ENCODE results near the gene SLC2A9. TPM values are rescaled to one million over a fixed set of nuclear protein-coding genes. Genes with fewer than 3 reads are reported as not detected.

The SLC2A9 gene
- total and polyA plus RNA-seq, 2 donors (not counting 3 experiments of a cell fraction or from before 2014, with no cell fraction given) = 1.6 to 1.8 TPM

DNA sequence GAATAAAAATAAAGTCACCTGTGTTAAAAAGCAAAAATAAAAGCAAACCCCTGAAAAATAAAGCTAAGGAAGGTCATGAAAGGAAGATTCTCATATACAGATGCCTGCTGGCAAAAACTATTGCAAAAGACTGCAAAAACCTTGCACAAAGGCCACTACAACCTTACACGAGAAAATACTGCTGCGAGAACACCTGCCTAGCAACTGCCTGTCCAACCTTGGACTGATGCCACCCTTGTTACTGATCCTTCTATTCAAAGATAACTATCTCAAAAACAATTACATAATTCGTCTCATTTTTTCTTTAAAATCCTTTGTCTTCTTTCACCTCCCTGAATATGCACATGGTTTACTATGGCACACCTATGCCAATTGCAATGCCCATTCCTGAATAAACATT, 49.6 kb downstream of the SLC2A9 start:
- DNase-seq (ENCODE audit: low read depth, low spot score) = no peak
- no peak overlapping the region for H2AFZ ChIP-seq (ENCODE audit: low read depth, low read length)
- H3K79me2 ChIP-seq (ENCODE audit: control insufficient read depth, insufficient read depth, low read length) = no peaks in the 10 kb centered on the region
- no peaks in the 10 kb centered on the region for H3K9me1 ChIP-seq (replicated peaks; ENCODE audit: control insufficient read depth, extremely low read depth, insufficient read depth, low read length)
- no peaks in the 10 kb centered on the region for H3K4me1 ChIP-seq (ENCODE audit: control insufficient read depth, extremely low read depth, insufficient read depth, low read length)
- H4K20me1 ChIP-seq (replicated peaks; ENCODE audit: control insufficient read depth, extremely low read depth, insufficient read depth, low read length) = no peaks in the 10 kb centered on the region
- CTCF ChIA-PET = interaction anchor here (2.2 kb wide), 1 partner anchor 44 kb away, joined by 4 read pairs; no protein-coding TSS in a partner anchor
- H3K4me3 ChIP-seq (replicated peaks in 1 of 3; ENCODE audit: insufficient read depth in 1 of 3, low read depth in 1 of 3, low read length in 3 of 3) = no peak overlapping the region
- POLR2A ChIA-PET = no interaction called here
- H3K27me3 ChIP-seq (ENCODE audit: control insufficient read depth in 2 of 2, insufficient read depth in 2 of 2, low read length in 2 of 2) = no peaks in the 10 kb centered on the region
- H3K36me3 ChIP-seq (ENCODE audit: control insufficient read depth in 2 of 2, extremely low read depth in 1 of 2, insufficient read depth in 2 of 2, low read length in 2 of 2) = no peaks in the 10 kb centered on the region
- dilution Hi-C loops (cut with MboI; ENCODE audit: extremely low pct_ligation_motif_present, low sequenced_read_pairs) (no loop called here), intact Hi-C loops (cut with micrococcal nuclease) (no loop called here)
- no peak for FAIRE-seq
- BruUV-seq (replicated peaks) = no TSS peak
- TF ChIP-seq POLR2AphosphoS5 (IDR thresholded peaks at IDR 0.05; ENCODE audit: insufficient read depth, low read depth, low read length) = no peak
- TF ChIP-seq, protein P1, sequence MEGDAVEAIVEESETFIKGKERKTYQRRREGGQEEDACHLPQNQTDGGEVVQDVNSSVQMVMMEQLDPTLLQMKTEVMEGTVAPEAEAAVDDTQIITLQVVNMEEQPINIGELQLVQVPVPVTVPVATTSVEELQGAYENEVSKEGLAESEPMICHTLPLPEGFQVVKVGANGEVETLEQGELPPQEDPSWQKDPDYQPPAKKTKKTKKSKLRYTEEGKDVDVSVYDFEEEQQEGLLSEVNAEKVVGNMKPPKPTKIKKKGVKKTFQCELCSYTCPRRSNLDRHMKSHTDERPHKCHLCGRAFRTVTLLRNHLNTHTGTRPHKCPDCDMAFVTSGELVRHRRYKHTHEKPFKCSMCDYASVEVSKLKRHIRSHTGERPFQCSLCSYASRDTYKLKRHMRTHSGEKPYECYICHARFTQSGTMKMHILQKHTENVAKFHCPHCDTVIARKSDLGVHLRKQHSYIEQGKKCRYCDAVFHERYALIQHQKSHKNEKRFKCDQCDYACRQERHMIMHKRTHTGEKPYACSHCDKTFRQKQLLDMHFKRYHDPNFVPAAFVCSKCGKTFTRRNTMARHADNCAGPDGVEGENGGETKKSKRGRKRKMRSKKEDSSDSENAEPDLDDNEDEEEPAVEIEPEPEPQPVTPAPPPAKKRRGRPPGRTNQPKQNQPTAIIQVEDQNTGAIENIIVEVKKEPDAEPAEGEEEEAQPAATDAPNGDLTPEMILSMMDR (IDR thresholded peaks at IDR 0.05; ENCODE audit: extremely low read depth in 1 of 2, insufficient read depth in 1 of 2, low read depth in 1 of 2, low read length in 2 of 2) = no peak
- no peak for TF ChIP-seq EZH2 (IDR thresholded peaks at IDR 0.05; ENCODE audit: borderline replicate concordance, low read depth, low read length, severe bottlenecking)
- TF ChIP-seq, protein P2, sequence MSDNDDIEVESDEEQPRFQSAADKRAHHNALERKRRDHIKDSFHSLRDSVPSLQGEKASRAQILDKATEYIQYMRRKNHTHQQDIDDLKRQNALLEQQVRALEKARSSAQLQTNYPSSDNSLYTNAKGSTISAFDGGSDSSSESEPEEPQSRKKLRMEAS (IDR thresholded peaks at IDR 0.05; ENCODE audit: insufficient read depth, insufficient read length) = no peak
- no peak for TF ChIP-seq POLR2A (IDR thresholded peaks at IDR 0.05; ENCODE audit: low read depth, low read length)
- no peak for TF ChIP-seq FOS (IDR thresholded peaks at IDR 0.05; ENCODE audit: borderline replicate concordance, insufficient read depth, low read length)
- no peak for TF ChIP-seq MYC (IDR thresholded peaks at IDR 0.05; ENCODE audit: low read depth, low read length)
- no peak for TF ChIP-seq JUN (IDR thresholded peaks at IDR 0.05; ENCODE audit: borderline replicate concordance, insufficient read depth, insufficient read length, low read depth)
- no peaks in the 10 kb centered on the region for H3K9me3 ChIP-seq (replicated peaks; ENCODE audit: control insufficient read depth, insufficient read depth, low read length)
- no peak overlapping the region for H3K27ac ChIP-seq (ENCODE audit: insufficient read depth, low read depth, low read length)
- no peak overlapping the region for H3K9ac ChIP-seq (replicated peaks; ENCODE audit: extremely low read depth, insufficient read depth, low read length)
- no peak overlapping the region for H3K4me2 ChIP-seq (ENCODE audit: insufficient read depth, low read length)
